GM13976 (cell line): ENCODE measurements around the gene RAVER1.

Experiments used
- DNase-seq: peaks from one replicate; pipeline ENCODE4 v3.0.0; 2012; ENCODE audit warnings: low spot score
- in situ Hi-C: fragments of 300-500 bp; cut with MboI; formaldehyde crosslinking; loops from one replicate; pipeline ENCODE4 v1.12.0; 2022; ENCODE audit warnings: low sequenced_read_pairs, mixed read lengths, inconsistent platforms; ENCODE audit not compliant: unreplicated experiment
- TF ChIP-seq, protein P1 (sequence below): IDR thresholded peaks from 2 replicates; pipeline ENCODE4 v1.5.1; 2012; ENCODE audit warnings: borderline replicate concordance, mild to moderate bottlenecking; ENCODE audit not compliant: insufficient read depth; ENCODE audit errors: extremely low read depth, missing control alignments, control extremely low read depth

Gene RAVER1

GRCh38 chr19:10306327-10306726 lies 27.0 kb downstream of the RAVER1 start:
- TF ChIP-seq, protein P1, sequence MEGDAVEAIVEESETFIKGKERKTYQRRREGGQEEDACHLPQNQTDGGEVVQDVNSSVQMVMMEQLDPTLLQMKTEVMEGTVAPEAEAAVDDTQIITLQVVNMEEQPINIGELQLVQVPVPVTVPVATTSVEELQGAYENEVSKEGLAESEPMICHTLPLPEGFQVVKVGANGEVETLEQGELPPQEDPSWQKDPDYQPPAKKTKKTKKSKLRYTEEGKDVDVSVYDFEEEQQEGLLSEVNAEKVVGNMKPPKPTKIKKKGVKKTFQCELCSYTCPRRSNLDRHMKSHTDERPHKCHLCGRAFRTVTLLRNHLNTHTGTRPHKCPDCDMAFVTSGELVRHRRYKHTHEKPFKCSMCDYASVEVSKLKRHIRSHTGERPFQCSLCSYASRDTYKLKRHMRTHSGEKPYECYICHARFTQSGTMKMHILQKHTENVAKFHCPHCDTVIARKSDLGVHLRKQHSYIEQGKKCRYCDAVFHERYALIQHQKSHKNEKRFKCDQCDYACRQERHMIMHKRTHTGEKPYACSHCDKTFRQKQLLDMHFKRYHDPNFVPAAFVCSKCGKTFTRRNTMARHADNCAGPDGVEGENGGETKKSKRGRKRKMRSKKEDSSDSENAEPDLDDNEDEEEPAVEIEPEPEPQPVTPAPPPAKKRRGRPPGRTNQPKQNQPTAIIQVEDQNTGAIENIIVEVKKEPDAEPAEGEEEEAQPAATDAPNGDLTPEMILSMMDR = no peak
- in situ Hi-C loops = no loop called here

GRCh38 chr19:10305139-10305806 lies 28.1 kb downstream of the RAVER1 start:
- in situ Hi-C loops = no loop called here
- TF ChIP-seq, protein P1 = no peak
- DNase-seq = no peak

More at GRCh38 chr19:10306327-10306726, 27.0 kb downstream of the RAVER1 start:
- DNase-seq = no peak

GRCh38 chr19:10299545-10300458 lies 33.5 kb downstream of the RAVER1 start:
- TF ChIP-seq, protein P1 = no peak
- in situ Hi-C loops = no loop called here
- no peak for DNase-seq

DNA sequence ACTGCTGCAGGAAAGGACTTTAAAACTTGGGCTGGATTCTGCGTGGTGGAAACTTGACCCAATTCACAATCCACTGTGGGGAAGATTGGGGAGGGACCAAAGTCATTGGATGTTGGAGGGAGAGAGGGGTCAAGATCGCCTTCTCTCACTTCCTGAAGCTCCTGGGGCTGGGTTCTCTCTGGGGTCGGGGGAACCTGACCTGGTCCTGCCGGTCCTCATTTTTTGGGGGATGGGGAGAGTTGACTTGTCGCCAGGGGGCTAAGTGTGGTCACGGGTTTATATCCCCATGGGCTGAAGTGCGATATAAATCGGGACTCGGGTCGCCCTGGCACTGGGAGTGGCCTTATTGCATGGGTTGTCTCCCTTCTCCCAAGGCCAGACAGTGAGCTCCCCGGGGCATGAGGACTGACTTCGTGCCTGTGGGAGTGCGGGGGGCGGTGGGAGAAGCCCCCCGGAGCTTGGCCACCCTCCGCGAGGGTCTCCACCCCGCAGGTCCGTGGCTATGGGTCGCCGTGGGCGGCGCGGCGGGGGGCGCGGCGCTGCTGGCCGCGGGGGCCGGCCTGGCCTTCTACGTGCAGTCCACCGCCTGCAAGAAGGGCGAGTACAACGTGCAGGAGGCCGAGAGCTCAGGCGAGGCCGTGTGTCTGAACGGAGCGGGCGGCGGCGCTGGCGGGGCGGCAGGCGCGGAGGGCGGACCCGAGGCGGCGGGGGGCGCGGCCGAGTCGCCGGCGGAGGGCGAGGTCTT lies 37.3 kb downstream of the RAVER1 start:
- in situ Hi-C loops = no loop called here
- TF ChIP-seq, protein P1 = no peak

GRCh38 chr19:10295305-10295846 lies 38.0 kb downstream of the RAVER1 start:
- peak; percentile 88 for DNase-seq
- in situ Hi-C loops = no loop called here
- TF ChIP-seq, protein P1 = no peak

More for the DNA sequence above, 37.3 kb downstream of the RAVER1 start:
- DNase-seq = no peak

DNA sequence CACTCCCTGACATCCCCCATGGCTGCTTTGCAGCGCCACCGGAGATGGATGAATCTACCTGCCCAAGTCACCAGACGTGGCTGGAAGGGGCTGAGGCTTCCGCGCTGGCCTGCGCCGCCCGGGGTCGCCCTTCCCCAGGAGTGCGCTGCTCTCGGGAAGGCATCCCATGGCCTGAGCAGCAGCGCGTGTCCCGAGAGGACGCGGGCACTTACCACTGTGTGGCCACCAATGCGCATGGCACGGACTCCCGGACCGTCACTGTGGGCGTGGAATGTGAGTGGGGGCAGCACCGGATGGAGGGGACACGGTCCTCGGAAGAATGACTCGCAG lies 39.0 kb downstream of the RAVER1 start:
- in situ Hi-C loops = no loop called here
- TF ChIP-seq, protein P1 = no peak
- DNase-seq = no peak
